Measurements from ENCODE around the gene ARL6.

DNA sequence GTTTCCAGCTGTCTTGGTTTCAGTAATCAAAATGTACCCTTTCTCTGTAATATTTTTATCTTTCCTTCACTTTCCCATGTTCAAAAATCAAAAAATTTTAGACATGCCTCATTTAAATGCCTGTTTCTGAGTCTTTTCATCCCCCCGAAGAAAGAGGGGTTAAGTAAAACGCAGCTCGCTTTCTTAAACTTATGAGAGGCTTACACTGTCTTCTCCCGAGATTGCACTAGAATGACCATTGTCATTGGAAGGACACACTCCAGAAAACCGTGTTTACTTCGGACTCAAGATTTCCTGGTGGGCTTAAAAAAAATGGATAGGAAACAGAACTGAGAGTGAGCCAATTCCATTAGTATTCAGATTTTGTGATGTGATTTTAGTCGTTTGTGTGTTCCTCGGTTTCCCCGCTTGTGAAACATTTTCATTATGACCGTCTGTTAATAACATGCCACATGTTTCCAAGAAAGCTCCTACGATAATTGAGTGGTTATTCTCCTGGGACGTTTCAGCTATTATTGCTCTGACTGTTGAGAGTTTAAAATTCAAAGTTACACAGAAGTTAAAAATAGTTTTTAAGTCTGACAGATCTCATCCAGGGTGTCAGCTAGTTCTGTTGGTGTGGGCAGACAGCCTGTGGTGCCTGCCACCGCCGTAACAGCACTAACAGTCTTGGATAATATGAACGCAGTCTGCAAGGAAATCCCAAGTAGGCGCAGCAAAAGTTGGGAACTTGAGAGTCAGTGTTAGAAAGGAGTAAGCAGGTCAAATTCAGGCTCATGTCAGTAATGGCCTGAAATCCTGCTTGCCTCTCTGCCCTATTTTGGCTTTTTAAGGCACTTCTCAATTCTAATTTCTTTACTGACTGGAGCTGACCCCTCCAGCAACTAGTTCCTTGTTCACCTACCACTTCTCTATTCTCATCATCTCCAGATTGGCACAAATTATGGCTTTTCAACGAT lies 58.8 kb downstream of the ARL6 start:
- TF ChIP-seq EZH2 (IDR thresholded peaks at IDR 0.05; ENCODE audit: low read length, unreplicated experiment) (no peak), EZH2phosphoT487 (IDR thresholded peaks at IDR 0.05; ENCODE audit: borderline replicate concordance, low read length) (no peak)
- TF ChIP-seq, protein P1, sequence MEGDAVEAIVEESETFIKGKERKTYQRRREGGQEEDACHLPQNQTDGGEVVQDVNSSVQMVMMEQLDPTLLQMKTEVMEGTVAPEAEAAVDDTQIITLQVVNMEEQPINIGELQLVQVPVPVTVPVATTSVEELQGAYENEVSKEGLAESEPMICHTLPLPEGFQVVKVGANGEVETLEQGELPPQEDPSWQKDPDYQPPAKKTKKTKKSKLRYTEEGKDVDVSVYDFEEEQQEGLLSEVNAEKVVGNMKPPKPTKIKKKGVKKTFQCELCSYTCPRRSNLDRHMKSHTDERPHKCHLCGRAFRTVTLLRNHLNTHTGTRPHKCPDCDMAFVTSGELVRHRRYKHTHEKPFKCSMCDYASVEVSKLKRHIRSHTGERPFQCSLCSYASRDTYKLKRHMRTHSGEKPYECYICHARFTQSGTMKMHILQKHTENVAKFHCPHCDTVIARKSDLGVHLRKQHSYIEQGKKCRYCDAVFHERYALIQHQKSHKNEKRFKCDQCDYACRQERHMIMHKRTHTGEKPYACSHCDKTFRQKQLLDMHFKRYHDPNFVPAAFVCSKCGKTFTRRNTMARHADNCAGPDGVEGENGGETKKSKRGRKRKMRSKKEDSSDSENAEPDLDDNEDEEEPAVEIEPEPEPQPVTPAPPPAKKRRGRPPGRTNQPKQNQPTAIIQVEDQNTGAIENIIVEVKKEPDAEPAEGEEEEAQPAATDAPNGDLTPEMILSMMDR (conservative IDR thresholded peaks at IDR 0.05; ENCODE audit: low read depth, low read length) = no peak
